Liver (tissue), 9 donors: ENCODE measurements around the gene TIMD4. TPM values are rescaled to one million over a fixed set of nuclear protein-coding genes. Genes with fewer than 3 reads are reported as not detected.
"Not testable (repeated sequence)": the region's sequence is repeated elsewhere in the genome, so short reads cannot be mapped to it uniquely, and the experiment has no call there.

Experiments
- DNase-seq: peaks from one replicate; pipeline ENCODE4 v3.0.0-alpha.2; 2017; ENCODE audit warnings: low spot score
- H3K27ac ChIP-seq, 2 donors: one replicate each; pipeline ENCODE4 v1.7.0; 2013; ENCODE audit warnings: inconsistent platforms in 2 of 2, low read length in 2 of 2, control low read depth in 1 of 2, low read depth in 1 of 2, mild to moderate bottlenecking in 1 of 2
- H3K27me3 ChIP-seq, 4 donors: one replicate each; pipeline versions ENCODE4 v1.6.1 to v1.7.0; 2013; ENCODE audit warnings: low read length in 3 of 4, inconsistent platforms in 1 of 4, mild to moderate bottlenecking in 1 of 4, moderate library complexity in 1 of 4; ENCODE audit not compliant: control insufficient read depth in 4 of 4, insufficient read depth in 4 of 4
- H3K36me3 ChIP-seq, 4 donors: one replicate each; pipeline versions ENCODE4 v1.6.1 to v1.7.0; 2013; ENCODE audit warnings: low read length in 3 of 4, mild to moderate bottlenecking in 3 of 4, low read depth in 1 of 4, moderate library complexity in 1 of 4; ENCODE audit not compliant: control insufficient read depth in 4 of 4, insufficient read depth in 3 of 4
- H3K4me1 ChIP-seq, 4 donors: one replicate each; pipeline versions ENCODE4 v1.6.1 to v1.7.0; 2013; ENCODE audit warnings: low read length in 3 of 4, mild to moderate bottlenecking in 3 of 4, moderate library complexity in 1 of 4; ENCODE audit not compliant: control insufficient read depth in 4 of 4, insufficient read depth in 4 of 4
- H3K4me3 ChIP-seq, 3 donors: one replicate each; pipeline versions ENCODE4 v1.6.1 to v1.7.0; 2013; ENCODE audit warnings: low read length in 3 of 3, control low read depth in 1 of 3, low read depth in 1 of 3, mild to moderate bottlenecking in 1 of 3
- H3K9ac ChIP-seq, 2 donors: one replicate each; pipeline ENCODE4 v1.7.0; 2013; ENCODE audit warnings: low read length in 2 of 2, mild to moderate bottlenecking in 2 of 2, moderate library complexity in 2 of 2, control low read depth in 1 of 2, low read depth in 1 of 2
- H3K9me3 ChIP-seq, 4 donors: one replicate each; pipeline versions ENCODE4 v1.6.1 to v1.7.0; 2013; ENCODE audit warnings: low read length in 3 of 4; ENCODE audit not compliant: control insufficient read depth in 4 of 4
- EGR1 ChIP-seq, 2 donors: IDR thresholded peaks; 2 replicates each; pipeline ENCODE4 v1.6.1; 2016 to 2018; ENCODE audit warnings: antibody characterized with exemption in 2 of 2, low read depth in 2 of 2
- FOXA1 ChIP-seq: IDR thresholded peaks from 2 replicates; pipeline ENCODE4 v1.6.1; 2016; ENCODE audit warnings: antibody characterized with exemption
- FOXA2 ChIP-seq: IDR thresholded peaks from 2 replicates; pipeline ENCODE4 v1.6.1; 2016; ENCODE audit warnings: antibody characterized with exemption
- JUND ChIP-seq, 2 donors: IDR thresholded peaks; 2 replicates each; pipeline ENCODE4 v1.6.1; 2016; ENCODE audit warnings: antibody characterized with exemption in 2 of 2
- NR2F2 ChIP-seq: IDR thresholded peaks from 2 replicates; pipeline ENCODE4 v1.6.1; 2016; ENCODE audit warnings: antibody characterized with exemption
- RAD21 ChIP-seq, 2 donors: IDR thresholded peaks; 2 replicates each; pipeline ENCODE4 v1.6.1; 2016; ENCODE audit warnings: antibody characterized with exemption in 2 of 2, mild to moderate bottlenecking in 2 of 2
- RXRA ChIP-seq, 2 donors: IDR thresholded peaks; 2 replicates each; pipeline ENCODE4 v1.6.1; 2017 to 2018; ENCODE audit warnings: antibody characterized with exemption in 2 of 2, mild to moderate bottlenecking in 1 of 2
- SP1 ChIP-seq: IDR thresholded peaks from 2 replicates; pipeline ENCODE4 v1.6.1; 2018; ENCODE audit warnings: antibody characterized with exemption, mild to moderate bottlenecking
- TAF1 ChIP-seq: conservative IDR thresholded peaks from 2 replicates; pipeline ENCODE4 v1.6.1; 2016; ENCODE audit warnings: antibody characterized with exemption, mild to moderate bottlenecking
- YY1 ChIP-seq: IDR thresholded peaks from 2 replicates; pipeline ENCODE4 v1.6.1; 2016; ENCODE audit warnings: antibody characterized with exemption, mild to moderate bottlenecking
- ZBTB33 ChIP-seq: IDR thresholded peaks from 2 replicates; pipeline ENCODE4 v1.6.1; 2016; ENCODE audit warnings: antibody characterized with exemption
- WGBS: extraction: QIAGEN DNeasy Blood & Tissue Kit; methylation state at CpG from one replicate; pipeline ENCODE4 v1.1.7; 2013; 5-methylcytosine and 5-hydroxymethylcytosine counted together
- polyA plus RNA-seq, 2 donors: library from polyadenylated mRNA; stranded (reverse) in 1 of 2; unstranded in 1 of 2; fragments of 200-250 nt in 1 of 2; fragments of >200 nt in 1 of 2; fragmentation: Nextera tagmentation in 1 of 2; extraction: Ambion mirVana in 1 of 2; gene quantifications; one replicate each; pipeline versions ENCODE4 v1.2.1 to v1.2.3, GENCODE V29; 2013 to 2015
- total RNA-seq, 2 donors: library from RNA; depleted of rRNA; stranded (reverse); fragments of >200 nt; gene quantifications; one replicate each; pipeline ENCODE4 v1.2.3, GENCODE V29; 2014
- TF ChIP-seq, protein P1 (sequence below): IDR thresholded peaks from 2 replicates; pipeline ENCODE4 v1.6.1; 2016; ENCODE audit warnings: antibody characterized with exemption
- TF ChIP-seq, protein P2 (sequence below): IDR thresholded peaks from 2 replicates; pipeline ENCODE4 v1.6.1; 2016; ENCODE audit warnings: antibody characterized with exemption, mild to moderate bottlenecking
- TF ChIP-seq, protein P3 (sequence below): fragments of 150-350 bp; IDR thresholded peaks from 2 replicates; pipeline ENCODE4 v1.5.1; 2017; ENCODE audit warnings: improper control_type of control experiment, low read depth, low read length; ENCODE audit not compliant: missing input control
- TF ChIP-seq, protein P4 (sequence below): IDR thresholded peaks from 2 replicates; pipeline ENCODE4 v1.6.1; 2016; ENCODE audit warnings: antibody characterized with exemption
- donor health status: healthy.
- donor health status: healthy.
- donor health status: healthy.
- donor health status: healthy.
- donor health status: healthy.

Gene TIMD4
- total and polyA plus RNA-seq, 4 donors = 3.0 to 38.8 (median 8.6) TPM

GRCh38 chr5:156940462-156940861 lies 22.6 kb downstream of the TIMD4 start:
- DNase-seq, H3K4me3 ChIP-seq, H3K9ac ChIP-seq, H3K4me1 ChIP-seq, H3K9me3 ChIP-seq, H3K27ac ChIP-seq, H3K36me3 ChIP-seq, H3K27me3 ChIP-seq: not testable (repeated sequence)
- WGBS = 97% methylated on average over 28 of the region's 28 CpGs

DNA sequence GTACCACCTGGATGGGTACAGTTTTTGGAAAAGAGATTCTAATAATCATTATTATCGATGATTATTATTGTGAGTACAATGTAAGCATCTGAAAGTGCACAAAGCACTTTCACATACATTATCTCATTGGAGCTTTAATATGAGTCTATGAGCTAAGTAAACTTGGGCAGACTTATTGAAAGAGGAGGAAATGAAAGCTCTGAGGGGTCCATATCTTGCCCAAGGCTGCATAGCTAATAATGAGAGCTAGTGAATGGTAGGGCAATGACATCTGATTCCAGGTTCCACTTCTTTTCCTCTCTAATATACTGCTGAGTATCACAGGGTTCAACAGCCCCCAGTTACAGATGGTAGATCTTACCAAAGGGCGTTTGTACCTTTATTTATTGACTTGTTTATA lies 26.1 kb downstream of the TIMD4 start:
- no peak for DNase-seq
- 72% methylated on average over 2 of the region's 2 CpGs for WGBS
- H3K9ac ChIP-seq = no peak overlapping the region
- H3K27ac ChIP-seq = no peak overlapping the region
- H3K4me3 ChIP-seq = no peak overlapping the region
- H3K36me3 ChIP-seq = no peaks in the 10 kb centered on the region
- TF ChIP-seq, protein P1, sequence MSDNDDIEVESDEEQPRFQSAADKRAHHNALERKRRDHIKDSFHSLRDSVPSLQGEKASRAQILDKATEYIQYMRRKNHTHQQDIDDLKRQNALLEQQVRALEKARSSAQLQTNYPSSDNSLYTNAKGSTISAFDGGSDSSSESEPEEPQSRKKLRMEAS = no peak
- TF ChIP-seq, protein P2, sequence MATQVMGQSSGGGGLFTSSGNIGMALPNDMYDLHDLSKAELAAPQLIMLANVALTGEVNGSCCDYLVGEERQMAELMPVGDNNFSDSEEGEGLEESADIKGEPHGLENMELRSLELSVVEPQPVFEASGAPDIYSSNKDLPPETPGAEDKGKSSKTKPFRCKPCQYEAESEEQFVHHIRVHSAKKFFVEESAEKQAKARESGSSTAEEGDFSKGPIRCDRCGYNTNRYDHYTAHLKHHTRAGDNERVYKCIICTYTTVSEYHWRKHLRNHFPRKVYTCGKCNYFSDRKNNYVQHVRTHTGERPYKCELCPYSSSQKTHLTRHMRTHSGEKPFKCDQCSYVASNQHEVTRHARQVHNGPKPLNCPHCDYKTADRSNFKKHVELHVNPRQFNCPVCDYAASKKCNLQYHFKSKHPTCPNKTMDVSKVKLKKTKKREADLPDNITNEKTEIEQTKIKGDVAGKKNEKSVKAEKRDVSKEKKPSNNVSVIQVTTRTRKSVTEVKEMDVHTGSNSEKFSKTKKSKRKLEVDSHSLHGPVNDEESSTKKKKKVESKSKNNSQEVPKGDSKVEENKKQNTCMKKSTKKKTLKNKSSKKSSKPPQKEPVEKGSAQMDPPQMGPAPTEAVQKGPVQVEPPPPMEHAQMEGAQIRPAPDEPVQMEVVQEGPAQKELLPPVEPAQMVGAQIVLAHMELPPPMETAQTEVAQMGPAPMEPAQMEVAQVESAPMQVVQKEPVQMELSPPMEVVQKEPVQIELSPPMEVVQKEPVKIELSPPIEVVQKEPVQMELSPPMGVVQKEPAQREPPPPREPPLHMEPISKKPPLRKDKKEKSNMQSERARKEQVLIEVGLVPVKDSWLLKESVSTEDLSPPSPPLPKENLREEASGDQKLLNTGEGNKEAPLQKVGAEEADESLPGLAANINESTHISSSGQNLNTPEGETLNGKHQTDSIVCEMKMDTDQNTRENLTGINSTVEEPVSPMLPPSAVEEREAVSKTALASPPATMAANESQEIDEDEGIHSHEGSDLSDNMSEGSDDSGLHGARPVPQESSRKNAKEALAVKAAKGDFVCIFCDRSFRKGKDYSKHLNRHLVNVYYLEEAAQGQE = no peak
- TF ChIP-seq FOXA2 (no peak), JUND (IDR thresholded peaks at IDR 0.05) (no peak), EGR1 (IDR thresholded peaks at IDR 0.05; ENCODE audit: low read depth in 2 of 2) (no peak)
- peaks cover 0 to 3% (median 0%) of the 10 kb centered on the region in 4 donors for H3K9me3 ChIP-seq
- H3K4me1 ChIP-seq = no peaks in the 10 kb centered on the region
- no peaks in the 10 kb centered on the region for H3K27me3 ChIP-seq

- no peaks in the 10 kb centered on the region for H3K4me1 ChIP-seq
- no peak overlapping the region for H3K4me3 ChIP-seq
- peaks cover 0 to 2% (median 0%) of the 10 kb centered on the region in 4 donors for H3K9me3 ChIP-seq
- no peaks in the 10 kb centered on the region for H3K27me3 ChIP-seq
- no peaks in the 10 kb centered on the region for H3K36me3 ChIP-seq
- DNase-seq = no peak
- H3K9ac ChIP-seq = no peak overlapping the region
- WGBS = 59% methylated on average over 9 of the region's 9 CpGs
- no peak overlapping the region for H3K27ac ChIP-seq
- TF ChIP-seq, protein P2 = no peak
- TF ChIP-seq RXRA (IDR thresholded peaks at IDR 0.05) (no peak), FOXA2 (no peak), RAD21 (IDR thresholded peaks at IDR 0.05) (peak; percentile 66 to 72), NR2F2 (no peak), TAF1 (no peak), FOXA1 (no peak), ZBTB33 (no peak), SP1 (no peak), YY1 (no peak), EGR1 (IDR thresholded peaks at IDR 0.05; ENCODE audit: low read depth in 2 of 2) (no peak)
- TF ChIP-seq, protein P3, sequence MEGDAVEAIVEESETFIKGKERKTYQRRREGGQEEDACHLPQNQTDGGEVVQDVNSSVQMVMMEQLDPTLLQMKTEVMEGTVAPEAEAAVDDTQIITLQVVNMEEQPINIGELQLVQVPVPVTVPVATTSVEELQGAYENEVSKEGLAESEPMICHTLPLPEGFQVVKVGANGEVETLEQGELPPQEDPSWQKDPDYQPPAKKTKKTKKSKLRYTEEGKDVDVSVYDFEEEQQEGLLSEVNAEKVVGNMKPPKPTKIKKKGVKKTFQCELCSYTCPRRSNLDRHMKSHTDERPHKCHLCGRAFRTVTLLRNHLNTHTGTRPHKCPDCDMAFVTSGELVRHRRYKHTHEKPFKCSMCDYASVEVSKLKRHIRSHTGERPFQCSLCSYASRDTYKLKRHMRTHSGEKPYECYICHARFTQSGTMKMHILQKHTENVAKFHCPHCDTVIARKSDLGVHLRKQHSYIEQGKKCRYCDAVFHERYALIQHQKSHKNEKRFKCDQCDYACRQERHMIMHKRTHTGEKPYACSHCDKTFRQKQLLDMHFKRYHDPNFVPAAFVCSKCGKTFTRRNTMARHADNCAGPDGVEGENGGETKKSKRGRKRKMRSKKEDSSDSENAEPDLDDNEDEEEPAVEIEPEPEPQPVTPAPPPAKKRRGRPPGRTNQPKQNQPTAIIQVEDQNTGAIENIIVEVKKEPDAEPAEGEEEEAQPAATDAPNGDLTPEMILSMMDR = peak; percentile 30
- TF ChIP-seq, protein P1 = no peak
- TF ChIP-seq, protein P4, sequence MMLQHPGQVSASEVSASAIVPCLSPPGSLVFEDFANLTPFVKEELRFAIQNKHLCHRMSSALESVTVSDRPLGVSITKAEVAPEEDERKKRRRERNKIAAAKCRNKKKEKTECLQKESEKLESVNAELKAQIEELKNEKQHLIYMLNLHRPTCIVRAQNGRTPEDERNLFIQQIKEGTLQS = no peak
Measured at GRCh38 chr5:156934450-156935211, 28.4 kb downstream of the TIMD4 start.
